OCI-LY1 (cell line): ENCODE measurements around the gene FGF21.

Source experiments
- H2AFZ ChIP-seq: fragments of 200-600 bp; sonication (generic), shearing (Covaris generic); 2 replicates; pipeline ENCODE4 v1.6.0; 2014; ENCODE audit warnings: antibody characterized with exemption, mild to moderate bottlenecking, low read length
- H3F3A ChIP-seq: fragments of 200-600 bp; sonication (generic), shearing (Covaris generic); 2 replicates; pipeline ENCODE4 v1.6.0; 2014; ENCODE audit warnings: mild to moderate bottlenecking, antibody characterized with exemption, low read length, moderate library complexity; ENCODE audit not compliant: insufficient read depth
- H3K27ac ChIP-seq: fragments of 200-600 bp; sonication (generic); 2 replicates; pipeline ENCODE4 v1.5.1; 2014; ENCODE audit warnings: low read length, mixed run types, mild to moderate bottlenecking, low read depth; ENCODE audit not compliant: poor library complexity, severe bottlenecking
- H3K27me3 ChIP-seq: fragments of 200-600 bp; sonication (generic); 2 replicates; pipeline ENCODE4 v1.6.0; 2014; ENCODE audit warnings: antibody characterized with exemption, mild to moderate bottlenecking, low read length, moderate library complexity; ENCODE audit not compliant: insufficient read depth
- H3K36me3 ChIP-seq: fragments of 200-600 bp; sonication (generic); 2 replicates; pipeline ENCODE4 v1.6.1; 2014; ENCODE audit warnings: mild to moderate bottlenecking, antibody characterized with exemption, low read length, moderate library complexity, mixed read lengths; ENCODE audit not compliant: insufficient read depth
- H3K4me1 ChIP-seq: fragments of 200-600 bp; sonication (generic); 2 replicates; pipeline ENCODE4 v1.5.1; 2014; ENCODE audit warnings: mild to moderate bottlenecking, low read length, moderate library complexity; ENCODE audit not compliant: insufficient read depth, severe bottlenecking
- H3K4me2 ChIP-seq: fragments of 200-600 bp; sonication (generic), shearing (Covaris generic); 2 replicates; pipeline ENCODE4 v1.6.1; 2014; ENCODE audit warnings: low read length
- H3K4me3 ChIP-seq: fragments of 200-600 bp; sonication (generic); 2 replicates; pipeline ENCODE4 v1.5.1; 2014; ENCODE audit warnings: low read length, low read depth, mild to moderate bottlenecking, mixed read lengths; ENCODE audit not compliant: poor library complexity, severe bottlenecking
- H3K79me2 ChIP-seq: fragments of 200-600 bp; shearing (Covaris generic); 2 replicates; pipeline ENCODE4 v1.6.1; 2016; ENCODE audit warnings: mixed run types, low read length, mixed read lengths; ENCODE audit not compliant: insufficient read depth
- H3K9ac ChIP-seq: fragments of 200-600 bp; sonication (generic), shearing (Covaris generic); 2 replicates; pipeline ENCODE4 v1.6.1; 2014; ENCODE audit warnings: mild to moderate bottlenecking, low read length, mixed read lengths
- H3K9me2 ChIP-seq: fragments of 200-600 bp; sonication (generic), shearing (Covaris generic); 2 replicates; pipeline ENCODE4 v1.6.1; 2014; ENCODE audit warnings: low read depth, mild to moderate bottlenecking, low read length, mixed read lengths
- H3K9me3 ChIP-seq: fragments of 200-600 bp; shearing (Covaris generic); 2 replicates; pipeline ENCODE4 v1.6.1; 2014; ENCODE audit warnings: low read length, mixed read lengths
- H4K20me1 ChIP-seq: fragments of 200-600 bp; sonication (generic), shearing (Covaris generic); 2 replicates; pipeline ENCODE4 v1.6.0; 2016; ENCODE audit warnings: mild to moderate bottlenecking, low read length; ENCODE audit not compliant: insufficient read depth
- CTCF ChIP-seq: fragments of 200-600 bp; sonication (generic), shearing (Covaris generic); IDR thresholded peaks from 2 replicates; pipeline ENCODE4 v1.5.1; 2017; ENCODE audit warnings: mild to moderate bottlenecking, antibody characterized with exemption, low read length, moderate library complexity, mixed read lengths
- EZH2 ChIP-seq: fragments of 200-600 bp; sonication (generic), shearing (Covaris generic); IDR thresholded peaks from 2 replicates; pipeline ENCODE4 v1.8.0; 2017; ENCODE audit warnings: borderline replicate concordance, mixed run types, mild to moderate bottlenecking, antibody characterized with exemption, low read length, moderate library complexity, mixed read lengths

FGF21 gene

GRCh38 chr19:48806818-48807589, 51.7 kb downstream of the FGF21 start:
- Histone ChIP-seq H4K20me1 (no peaks in the 10 kb centered on the region), H3K4me1 (peaks cover 14% of the 10 kb centered on the region), H3K9ac (no peak overlapping the region), H3K9me2 (no peaks in the 10 kb centered on the region), H3K4me2 (no peak overlapping the region), H3K79me2 (no peaks in the 10 kb centered on the region), H3K9me3 (no peaks in the 10 kb centered on the region), H3K36me3 (peaks cover 8% of the 10 kb centered on the region; the same call in 1 of the 2 replicates), H2AFZ (no peak overlapping the region), H3K4me3 (no peak overlapping the region), H3K27ac (no peak overlapping the region), H3K27me3 (no peaks in the 10 kb centered on the region), H3F3A (no peaks in the 10 kb centered on the region)
- TF ChIP-seq EZH2 (no peak), CTCF (no peak)

GRCh38 chr19:48807590-48808308, 52.4 kb downstream of the FGF21 start:
- Histone ChIP-seq H3K9ac (no peak overlapping the region), H3K79me2 (no peaks in the 10 kb centered on the region), H3K9me2 (no peaks in the 10 kb centered on the region), H3K27me3 (no peaks in the 10 kb centered on the region), H3F3A (no peaks in the 10 kb centered on the region), H2AFZ (no peak overlapping the region), H3K9me3 (no peaks in the 10 kb centered on the region), H3K27ac (no peak overlapping the region), H3K36me3 (peaks cover 8% of the 10 kb centered on the region; the same call in 1 of the 2 replicates), H4K20me1 (no peaks in the 10 kb centered on the region), H3K4me3 (no peak overlapping the region), H3K4me2 (no peak overlapping the region), H3K4me1 (peaks cover 20% of the 10 kb centered on the region)
- TF ChIP-seq EZH2, result no peak
- no peak for TF ChIP-seq CTCF
